ENCODE data around the gene PLCB1.

The PLCB1 gene

DNA sequence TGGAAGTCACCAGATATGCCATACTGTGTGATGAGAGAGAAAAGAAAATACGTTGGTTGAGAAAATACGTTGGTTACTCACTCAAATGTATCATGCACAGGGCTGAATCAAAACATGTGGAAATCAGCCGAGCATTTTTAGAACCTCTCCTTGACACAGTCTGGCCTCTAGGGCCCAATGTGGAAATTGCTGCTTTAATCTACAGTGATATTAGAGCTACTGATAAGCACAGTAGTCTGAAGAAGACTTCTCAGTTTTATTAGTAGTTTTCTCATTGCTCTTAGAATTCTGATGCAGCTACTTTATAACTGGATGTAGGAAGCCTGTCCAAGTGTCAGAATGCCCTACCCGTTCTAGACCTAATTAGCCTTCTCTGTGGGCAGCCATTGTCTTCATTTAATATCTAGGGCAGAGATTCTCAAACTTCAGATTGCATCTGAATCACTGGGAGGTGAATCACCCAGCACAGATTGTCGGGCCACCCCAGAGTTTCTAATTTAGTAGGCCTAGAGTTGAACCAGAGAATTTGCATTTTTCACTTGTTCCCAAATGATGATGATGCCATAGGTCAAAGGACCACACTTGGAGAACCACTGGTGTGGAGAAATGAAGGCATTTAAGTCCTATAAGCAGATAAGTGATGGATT lies 229.1 kb downstream of the PLCB1 start:
- no peak overlapping the region for H3K9ac ChIP-seq (ENCODE audit: low read depth, low read length, poor library complexity)
- no peak overlapping the region for H3K14ac ChIP-seq (ENCODE audit: low read length)
- H3K36me3 ChIP-seq (replicated peaks in 1 of 2; ENCODE audit: control insufficient read depth in 2 of 2, insufficient read depth in 2 of 2, low read length in 2 of 2): no peaks in the 10 kb centered on the region
- H3K4me2 ChIP-seq (ENCODE audit: insufficient read depth, low read length, poor library complexity, severe bottlenecking): no peak overlapping the region
- no peak overlapping the region for H2BK120ac ChIP-seq (ENCODE audit: low read depth, low read length)
- H2BK5ac ChIP-seq (ENCODE audit: low read length): no peak overlapping the region
- H2BK15ac ChIP-seq (ENCODE audit: low read length): no peak overlapping the region
- no peak overlapping the region for H3K4me3 ChIP-seq (ENCODE audit: low read length in 2 of 2)
- no peak overlapping the region for H3K27ac ChIP-seq (replicated peaks; ENCODE audit: low read length)
- H3K4ac ChIP-seq (ENCODE audit: low read length): no peak overlapping the region
- no peak overlapping the region for H2BK12ac ChIP-seq (ENCODE audit: low read length)
- H3K27me3 ChIP-seq (ENCODE audit: control insufficient read depth in 3 of 3, insufficient read depth in 3 of 3, low read depth in 1 of 3, low read length in 3 of 3): no peaks in the 10 kb centered on the region
- H3K79me1 ChIP-seq (ENCODE audit: low read depth, low read length): peaks cover 4% of the 10 kb centered on the region
- peaks cover 4% of the 10 kb centered on the region in 2 donors for H3K4me1 ChIP-seq (ENCODE audit: control insufficient read depth in 2 of 2, insufficient read depth in 1 of 2, low read depth in 1 of 2, low read length in 2 of 2)
- WGBS, 2 donors (ENCODE audit: extremely low coverage in 2 of 2, insufficient read length in 2 of 2, insufficient replicate concordance in 1 of 2): no CpG with 5 or more reads among the region's 5 CpGs
- no peaks in the 10 kb centered on the region for H3K9me3 ChIP-seq (replicated peaks in 1 of 2; ENCODE audit: control insufficient read depth in 2 of 2, insufficient read depth in 1 of 2, low read depth in 1 of 2, low read length in 2 of 2)
- H2AFZ ChIP-seq (ENCODE audit: low read length): no peak overlapping the region
- H3K18ac ChIP-seq (ENCODE audit: low read length): no peak overlapping the region
- no peak for DNase-seq (ENCODE audit: low spot score)
- H3K23ac ChIP-seq (ENCODE audit: low read depth, low read length, poor library complexity): no peak overlapping the region
- no peak overlapping the region for H4K8ac ChIP-seq (ENCODE audit: low read depth, low read length)
- H2AK5ac ChIP-seq (ENCODE audit: low read depth, low read length): no peak overlapping the region
- H4K91ac ChIP-seq (ENCODE audit: low read depth, low read length, poor library complexity): no peak overlapping the region

DNA sequence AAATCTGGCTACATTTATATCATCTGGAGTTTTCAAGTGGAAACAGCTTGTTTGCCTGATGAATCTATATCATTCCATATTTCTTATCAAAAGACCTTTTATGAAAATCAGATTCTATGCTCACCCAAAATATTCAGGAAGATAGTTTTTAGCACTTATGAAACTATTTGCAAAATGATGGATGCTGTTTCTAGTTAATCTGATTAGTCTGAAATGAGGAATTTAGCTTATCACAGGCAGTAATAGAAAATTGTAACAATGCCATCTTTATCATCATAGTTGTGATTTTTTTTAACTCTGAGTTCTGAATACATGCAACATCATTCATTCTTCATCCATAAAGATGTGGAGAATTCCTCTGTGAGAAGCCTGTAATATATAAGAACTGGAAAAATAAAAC lies 229.7 kb downstream of the PLCB1 start:
- Histone ChIP-seq H3K27ac (replicated peaks; ENCODE audit: low read length) (no peak overlapping the region), H3K23ac (ENCODE audit: low read depth, low read length, poor library complexity) (no peak overlapping the region), H3K4me3 (ENCODE audit: low read length in 2 of 2) (no peak overlapping the region), H2BK12ac (ENCODE audit: low read length) (no peak overlapping the region), H4K91ac (ENCODE audit: low read depth, low read length, poor library complexity) (no peak overlapping the region), H3K4me2 (ENCODE audit: insufficient read depth, low read length, poor library complexity, severe bottlenecking) (no peak overlapping the region), H2BK120ac (ENCODE audit: low read depth, low read length) (no peak overlapping the region), H4K8ac (ENCODE audit: low read depth, low read length) (no peak overlapping the region), H2BK5ac (ENCODE audit: low read length) (no peak overlapping the region), H2AK5ac (ENCODE audit: low read depth, low read length) (no peak overlapping the region), H3K27me3 (ENCODE audit: control insufficient read depth in 3 of 3, insufficient read depth in 3 of 3, low read depth in 1 of 3, low read length in 3 of 3) (no peaks in the 10 kb centered on the region), H3K79me1 (ENCODE audit: low read depth, low read length) (peaks cover 4% of the 10 kb centered on the region), H2BK15ac (ENCODE audit: low read length) (no peak overlapping the region), H3K14ac (ENCODE audit: low read length) (no peak overlapping the region), H3K9ac (ENCODE audit: low read depth, low read length, poor library complexity) (no peak overlapping the region), H3K4me1 (ENCODE audit: control insufficient read depth in 2 of 2, insufficient read depth in 1 of 2, low read depth in 1 of 2, low read length in 2 of 2) (peaks cover 4% of the 10 kb centered on the region in 2 donors), H3K36me3 (replicated peaks in 1 of 2; ENCODE audit: control insufficient read depth in 2 of 2, insufficient read depth in 2 of 2, low read length in 2 of 2) (no peaks in the 10 kb centered on the region), H2AFZ (ENCODE audit: low read length) (no peak overlapping the region), H3K4ac (ENCODE audit: low read length) (no peak overlapping the region), H3K9me3 (replicated peaks in 1 of 2; ENCODE audit: control insufficient read depth in 2 of 2, insufficient read depth in 1 of 2, low read depth in 1 of 2, low read length in 2 of 2) (no peaks in the 10 kb centered on the region), H3K18ac (ENCODE audit: low read length) (no peak overlapping the region)
- DNase-seq (ENCODE audit: low spot score): no peak

GRCh38 chr20:8362457-8362856 lies 230.4 kb downstream of the PLCB1 start:
- no CpG with 5 or more reads among the region's 3 CpGs for WGBS, 2 donors (ENCODE audit: extremely low coverage in 2 of 2, insufficient read length in 2 of 2, insufficient replicate concordance in 1 of 2)
- no peak overlapping the region for H2BK5ac ChIP-seq (ENCODE audit: low read length)

GRCh38 chr20:8363970-8364733 lies 232.1 kb downstream of the PLCB1 start:
- no peaks in the 10 kb centered on the region for H3K9me3 ChIP-seq (replicated peaks in 1 of 2; ENCODE audit: control insufficient read depth in 2 of 2, insufficient read depth in 1 of 2, low read depth in 1 of 2, low read length in 2 of 2)
- no peak overlapping the region for H3K18ac ChIP-seq (ENCODE audit: low read length)
- H3K27ac ChIP-seq (replicated peaks; ENCODE audit: low read length): no peak overlapping the region
- H2BK15ac ChIP-seq (ENCODE audit: low read length): no peak overlapping the region
- no peak overlapping the region for H3K4me3 ChIP-seq (ENCODE audit: low read length in 2 of 2)
- no peak overlapping the region for H2BK5ac ChIP-seq (ENCODE audit: low read length)
- H3K36me3 ChIP-seq (replicated peaks in 1 of 2; ENCODE audit: control insufficient read depth in 2 of 2, insufficient read depth in 2 of 2, low read length in 2 of 2): no peaks in the 10 kb centered on the region
- no peak overlapping the region for H2BK120ac ChIP-seq (ENCODE audit: low read depth, low read length)
- H2AFZ ChIP-seq (ENCODE audit: low read length): no peak overlapping the region
- WGBS, 2 donors (ENCODE audit: extremely low coverage in 2 of 2, insufficient read length in 2 of 2, insufficient replicate concordance in 1 of 2): no CpG with 5 or more reads among the region's 8 CpGs
- H3K23ac ChIP-seq (ENCODE audit: low read depth, low read length, poor library complexity): no peak overlapping the region
- peaks cover 4% of the 10 kb centered on the region in 2 donors for H3K4me1 ChIP-seq (ENCODE audit: control insufficient read depth in 2 of 2, insufficient read depth in 1 of 2, low read depth in 1 of 2, low read length in 2 of 2)
- no peak overlapping the region for H2BK12ac ChIP-seq (ENCODE audit: low read length)
- DNase-seq (ENCODE audit: low spot score): no peak
- H3K14ac ChIP-seq (ENCODE audit: low read length): no peak overlapping the region
- no peak overlapping the region for H3K4ac ChIP-seq (ENCODE audit: low read length)
- H3K9ac ChIP-seq (ENCODE audit: low read depth, low read length, poor library complexity): no peak overlapping the region
- no peaks in the 10 kb centered on the region for H3K79me1 ChIP-seq (ENCODE audit: low read depth, low read length)
- H4K91ac ChIP-seq (ENCODE audit: low read depth, low read length, poor library complexity): no peak overlapping the region
- no peak overlapping the region for H2AK5ac ChIP-seq (ENCODE audit: low read depth, low read length)
- no peaks in the 10 kb centered on the region for H3K27me3 ChIP-seq (ENCODE audit: control insufficient read depth in 3 of 3, insufficient read depth in 3 of 3, low read depth in 1 of 3, low read length in 3 of 3)
- H4K8ac ChIP-seq (ENCODE audit: low read depth, low read length): no peak overlapping the region
- no peak overlapping the region for H3K4me2 ChIP-seq (ENCODE audit: insufficient read depth, low read length, poor library complexity, severe bottlenecking)

More at GRCh38 chr20:8362457-8362856, 230.4 kb downstream of the PLCB1 start:
- Histone ChIP-seq H2AK5ac (ENCODE audit: low read depth, low read length) (no peak overlapping the region), H3K36me3 (replicated peaks in 1 of 2; ENCODE audit: control insufficient read depth in 2 of 2, insufficient read depth in 2 of 2, low read length in 2 of 2) (no peaks in the 10 kb centered on the region), H2AFZ (ENCODE audit: low read length) (no peak overlapping the region), H4K91ac (ENCODE audit: low read depth, low read length, poor library complexity) (no peak overlapping the region), H2BK15ac (ENCODE audit: low read length) (no peak overlapping the region), H3K27me3 (ENCODE audit: control insufficient read depth in 3 of 3, insufficient read depth in 3 of 3, low read depth in 1 of 3, low read length in 3 of 3) (no peaks in the 10 kb centered on the region), H3K9me3 (replicated peaks in 1 of 2; ENCODE audit: control insufficient read depth in 2 of 2, insufficient read depth in 1 of 2, low read depth in 1 of 2, low read length in 2 of 2) (no peaks in the 10 kb centered on the region), H3K27ac (replicated peaks; ENCODE audit: low read length) (no peak overlapping the region), H2BK12ac (ENCODE audit: low read length) (no peak overlapping the region), H3K23ac (ENCODE audit: low read depth, low read length, poor library complexity) (no peak overlapping the region), H3K79me1 (ENCODE audit: low read depth, low read length) (peaks cover 4% of the 10 kb centered on the region), H3K9ac (ENCODE audit: low read depth, low read length, poor library complexity) (no peak overlapping the region), H4K8ac (ENCODE audit: low read depth, low read length) (no peak overlapping the region), H3K4me2 (ENCODE audit: insufficient read depth, low read length, poor library complexity, severe bottlenecking) (no peak overlapping the region), H3K18ac (ENCODE audit: low read length) (no peak overlapping the region), H3K14ac (ENCODE audit: low read length) (no peak overlapping the region), H2BK120ac (ENCODE audit: low read depth, low read length) (no peak overlapping the region), H3K4ac (ENCODE audit: low read length) (no peak overlapping the region), H3K4me3 (ENCODE audit: low read length in 2 of 2) (no peak overlapping the region), H3K4me1 (ENCODE audit: control insufficient read depth in 2 of 2, insufficient read depth in 1 of 2, low read depth in 1 of 2, low read length in 2 of 2) (peaks cover 4% of the 10 kb centered on the region in 2 donors)
- no peak for DNase-seq (ENCODE audit: low spot score)

All from neuronal stem cell (in vitro differentiated cells).